Glomerular endothelial cell (primary cell): ENCODE measurements around the gene OR1I1. TPM values are rescaled to one million over a fixed set of nuclear protein-coding genes. Genes with fewer than 3 reads are reported as not detected.

ENCODE experiments used
- DNase-seq: peaks from one replicate; pipeline ENCODE4 v3.0.0-alpha.2; 2011; ENCODE audit warnings: low read depth, low spot score; ENCODE audit errors: extremely low read depth
- total RNA-seq: library from RNA; depleted of rRNA; stranded (reverse); fragments of >200 nt; gene quantifications from 2 replicates; pipeline ENCODE4 v1.2.3, GENCODE V29; 2015

The OR1I1 gene
- total RNA-seq, 1 donor from 2014 or later: not detected

- no peak for DNase-seq
Measured at GRCh38 chr19:15115762-15116615, 34.0 kb downstream of the OR1I1 start.

GRCh38 chr19:15116856-15117255 is 34.8 kb downstream of the OR1I1 start:
- no peak for DNase-seq

GRCh38 chr19:15118248-15118647 is 36.2 kb downstream of the OR1I1 start:
- no peak for DNase-seq

GRCh38 chr19:15118789-15119494 is 36.9 kb downstream of the OR1I1 start:
- no peak for DNase-seq

- DNase-seq: no peak
Measured at GRCh38 chr19:15120135-15121026, 38.4 kb downstream of the OR1I1 start.

GRCh38 chr19:15122331-15123030 is 40.5 kb downstream of the OR1I1 start:
- no peak for DNase-seq

GRCh38 chr19:15123031-15123890 is 41.2 kb downstream of the OR1I1 start:
- no peak for DNase-seq

- DNase-seq: no peak
Measured at GRCh38 chr19:15123900-15124299, 41.9 kb downstream of the OR1I1 start.

- no peak for DNase-seq
Measured at GRCh38 chr19:15124572-15125231, 42.7 kb downstream of the OR1I1 start.

GRCh38 chr19:15125232-15126067 is 43.4 kb downstream of the OR1I1 start:
- peak; percentile 82 for DNase-seq

- no peak for DNase-seq
Measured at GRCh38 chr19:15126131-15126910, 44.3 kb downstream of the OR1I1 start.

- DNase-seq: no peak
Measured at GRCh38 chr19:15128162-15128770, 46.3 kb downstream of the OR1I1 start.

GRCh38 chr19:15129856-15130585 is 48.0 kb downstream of the OR1I1 start:
- no peak for DNase-seq

- no peak for DNase-seq
Measured at GRCh38 chr19:15136234-15136954, 54.4 kb downstream of the OR1I1 start.

GRCh38 chr19:15137777-15138176 is 55.8 kb downstream of the OR1I1 start:
- DNase-seq: no peak

- no peak for DNase-seq
Measured at GRCh38 chr19:15138427-15138826, 56.4 kb downstream of the OR1I1 start.
